GM23248 (cell line): ENCODE results near the gene NR2F2. TPM values are rescaled to one million over a fixed set of nuclear protein-coding genes. Genes with fewer than 3 reads are reported as not detected.

Experiments
- DNase-seq: peaks from one replicate; pipeline ENCODE4 v3.0.0-alpha.2; 2015
- H2AFZ ChIP-seq: fragments of 200-600 bp; sonication (generic); 2 replicates; pipeline ENCODE4 v1.6.1; 2016; ENCODE audit warnings: antibody characterized with exemption
- H3F3A ChIP-seq: fragments of 200-600 bp; sonication (generic); 2 replicates; pipeline ENCODE4 v1.6.1; 2016; ENCODE audit warnings: mild to moderate bottlenecking, antibody characterized with exemption, mixed run types; ENCODE audit not compliant: insufficient read depth
- H3K27ac ChIP-seq: fragments of 200-600 bp; sonication (generic); 2 replicates; pipeline ENCODE4 v1.5.1; 2016; ENCODE audit warnings: mild to moderate bottlenecking
- H3K27me3 ChIP-seq: fragments of 200-600 bp; sonication (generic); replicated peaks from 2 replicates; pipeline ENCODE4 v1.6.1; 2016; ENCODE audit warnings: mild to moderate bottlenecking; ENCODE audit not compliant: insufficient read depth
- H3K36me3 ChIP-seq: fragments of 200-600 bp; sonication (generic); 2 replicates; pipeline ENCODE4 v1.6.1; 2016; ENCODE audit warnings: low read depth, mild to moderate bottlenecking
- H3K4me1 ChIP-seq: fragments of 200-600 bp; sonication (generic); 2 replicates; pipeline ENCODE4 v1.6.1; 2016; ENCODE audit warnings: mild to moderate bottlenecking; ENCODE audit not compliant: insufficient read depth
- H3K4me2 ChIP-seq: fragments of 200-600 bp; sonication (generic); one replicate; pipeline ENCODE4 v1.6.1; 2016; ENCODE audit warnings: mild to moderate bottlenecking; ENCODE audit not compliant: unreplicated experiment
- H3K4me3 ChIP-seq: fragments of 200-600 bp; sonication (generic); 2 replicates; pipeline ENCODE4 v1.5.1; 2016; ENCODE audit warnings: mild to moderate bottlenecking
- H3K79me2 ChIP-seq: fragments of 200-600 bp; sonication (generic); 2 replicates; pipeline ENCODE4 v1.6.1; 2016; ENCODE audit warnings: mild to moderate bottlenecking; ENCODE audit not compliant: insufficient read depth
- H3K9ac ChIP-seq: fragments of 200-600 bp; sonication (generic); 2 replicates; pipeline ENCODE4 v1.6.1; 2016; ENCODE audit warnings: mild to moderate bottlenecking
- H3K9me2 ChIP-seq: fragments of 200-600 bp; sonication (generic); 2 replicates; pipeline ENCODE4 v1.6.1; 2016; ENCODE audit warnings: mixed run types, mild to moderate bottlenecking, moderate library complexity; ENCODE audit not compliant: insufficient read depth
- H3K9me3 ChIP-seq: fragments of 200-600 bp; sonication (generic); one replicate; pipeline ENCODE4 v1.6.1; 2017; ENCODE audit warnings: low read depth
- H4K20me1 ChIP-seq: fragments of 200-600 bp; sonication (generic); 2 replicates; pipeline ENCODE4 v1.6.0; 2016; ENCODE audit not compliant: insufficient read depth
- EZH2 ChIP-seq: fragments of 200-600 bp; sonication (generic); IDR thresholded peaks from 2 replicates; pipeline ENCODE4 v1.6.1; 2018; ENCODE audit warnings: antibody characterized with exemption, mild to moderate bottlenecking; ENCODE audit not compliant: insufficient read depth, poor library complexity, severe bottlenecking
- EZH2phosphoT487 ChIP-seq: fragments of 200-600 bp; sonication (generic); IDR thresholded peaks from 2 replicates; pipeline ENCODE4 v1.6.1; 2018; ENCODE audit warnings: antibody characterized with exemption, moderate library complexity, mild to moderate bottlenecking, low read depth; ENCODE audit not compliant: insufficient read depth
- WGBS, 2 experiments: methylation state at CpG; one replicate each; pipeline ENCODE4 v1.1.6; 2015 to 2017; ENCODE audit warnings: low lambda C conversion rate in 2 of 2, low coverage in 1 of 2; ENCODE audit errors: missing lambda C conversion rate in 2 of 2; 5-methylcytosine and 5-hydroxymethylcytosine counted together
- in situ Hi-C: fragments of 300-500 bp; cut with MboI; formaldehyde crosslinking; loops from 2 replicates; pipeline ENCODE4 v1.15.0; 2020
- polyA plus RNA-seq: library from polyadenylated mRNA; unstranded; fragments of >200 nt; fragmentation: Nextera tagmentation; extraction: Ambion mirVana; gene quantifications from 2 replicates; pipeline ENCODE4 v1.2.1, GENCODE V29; 2016
- total RNA-seq: library from RNA; depleted of rRNA; stranded (reverse); fragments of >200 nt; shearing (Covaris generic); gene quantifications from 2 replicates; pipeline ENCODE4 v1.2.3, GENCODE V29; 2014

NR2F2 gene
- total and polyA plus RNA-seq, 2 experiments from 2014 or later, result 5.9 to 23.8 TPM

- H3K79me2 ChIP-seq, result peaks cover 51% of the 10 kb centered on the region
- WGBS, 2 experiments, result 7 to 10% methylated on average over 49 to 64 of the region's 67 CpGs
- peak; percentile 71 for DNase-seq
- peak overlapping the region; percentile 80 for H3K4me3 ChIP-seq
- no peaks in the 10 kb centered on the region for H3K9me2 ChIP-seq
- H3K4me1 ChIP-seq, result peaks cover 36% of the 10 kb centered on the region
- H3K9ac ChIP-seq, result peak overlapping the region; percentile 84
- no peak for TF ChIP-seq EZH2
- TF ChIP-seq EZH2phosphoT487, result no peak
- peak overlapping the region; percentile 79 for H3K4me2 ChIP-seq
- in situ Hi-C loops, result loop anchor here (25.0 kb wide), 2 partner anchors 883 to 1692 kb away; no protein-coding TSS in a partner anchor
- peaks cover 36% of the 10 kb centered on the region for H3F3A ChIP-seq
- H4K20me1 ChIP-seq, result no peaks in the 10 kb centered on the region
- H3K27ac ChIP-seq, result peak overlapping the region; percentile 67
- no peaks in the 10 kb centered on the region for H3K36me3 ChIP-seq
- peak overlapping the region; percentile 85 for H2AFZ ChIP-seq
- H3K9me3 ChIP-seq, result no peaks in the 10 kb centered on the region
- H3K27me3 ChIP-seq, result no peaks in the 10 kb centered on the region
Measured at GRCh38 chr15:96353930-96354730, 23.6 kb downstream of the NR2F2 start.

- H3K9me2 ChIP-seq, result no peaks in the 10 kb centered on the region
- TF ChIP-seq EZH2, result no peak
- TF ChIP-seq EZH2phosphoT487, result no peak
- H2AFZ ChIP-seq, result peak overlapping the region; percentile 85
- no peaks in the 10 kb centered on the region for H3K36me3 ChIP-seq
- H3K4me1 ChIP-seq, result peaks cover 28% of the 10 kb centered on the region
- H3F3A ChIP-seq, result peaks cover 28% of the 10 kb centered on the region
- H4K20me1 ChIP-seq, result no peaks in the 10 kb centered on the region
- peak overlapping the region; percentile 79 for H3K4me2 ChIP-seq
- H3K4me3 ChIP-seq, result peak overlapping the region; percentile 80
- in situ Hi-C loops, result loop anchor here (25.0 kb wide), 2 partner anchors 882 to 1693 kb away; no protein-coding TSS in a partner anchor
- H3K27me3 ChIP-seq, result no peaks in the 10 kb centered on the region
- peak; percentile 92 for DNase-seq
- H3K79me2 ChIP-seq, result peaks cover 43% of the 10 kb centered on the region
- H3K9ac ChIP-seq, result peak overlapping the region; percentile 84
- peak overlapping the region; percentile 67 for H3K27ac ChIP-seq
- WGBS, 2 experiments, result 1 to 9% methylated on average over 13 to 14 of the region's 15 CpGs
- H3K9me3 ChIP-seq, result no peaks in the 10 kb centered on the region
Measured at GRCh38 chr15:96354731-96355567, 24.4 kb downstream of the NR2F2 start.

GRCh38 chr15:96355568-96356187, 25.2 kb downstream of the NR2F2 start:
- H3K4me1 ChIP-seq, result peaks cover 23% of the 10 kb centered on the region; the same call in 1 of the 2 replicates
- no peaks in the 10 kb centered on the region for H3K9me3 ChIP-seq
- no peaks in the 10 kb centered on the region for H4K20me1 ChIP-seq
- no peaks in the 10 kb centered on the region for H3K27me3 ChIP-seq
- H2AFZ ChIP-seq, result no peak overlapping the region
- peaks cover 20% of the 10 kb centered on the region for H3F3A ChIP-seq
- in situ Hi-C loops, result loop anchor here (25.0 kb wide), 2 partner anchors 882 to 1693 kb away; no protein-coding TSS in a partner anchor
- peak overlapping the region; percentile 84; the same call in 1 of the 2 replicates for H3K9ac ChIP-seq
- H3K4me3 ChIP-seq, result peak overlapping the region; percentile 80; the same call in 1 of the 2 replicates
- TF ChIP-seq EZH2 (no peak), EZH2phosphoT487 (no peak)
- H3K79me2 ChIP-seq, result peaks cover 36% of the 10 kb centered on the region
- H3K36me3 ChIP-seq, result no peaks in the 10 kb centered on the region
- H3K9me2 ChIP-seq, result no peaks in the 10 kb centered on the region
- H3K27ac ChIP-seq, result no peak overlapping the region
- H3K4me2 ChIP-seq, result peak overlapping the region; percentile 79
- WGBS, 2 experiments, result 80% methylated on average over 7 of the region's 7 CpGs
- no peak for DNase-seq
